Prostate gland (tissue), 2 donors: Measurements from ENCODE around the gene SMIM12.

ENCODE experiments used
- CTCF ChIP-seq, 4 experiments: fragments of 200-600 bp in 2 of 4; fragments of 450-650 bp in 2 of 4; sonication (generic) in 2 of 4; IDR thresholded peaks; 1 replicate in 3 of 4; 2 replicates in 1 of 4; pipeline ENCODE4 v1.5.1; 2016 to 2019; ENCODE audit warnings: antibody characterized with exemption in 4 of 4, mild to moderate bottlenecking in 2 of 4, moderate library complexity in 2 of 4
- POLR2A ChIP-seq: fragments of 450-650 bp; IDR thresholded peaks from one replicate; pipeline ENCODE4 v1.6.1; 2016; ENCODE audit warnings: antibody characterized with exemption, mild to moderate bottlenecking
- POLR2AphosphoS5 ChIP-seq: sonication (generic); formaldehyde crosslinking; IDR thresholded peaks from one replicate; pipeline ENCODE4 v1.6.1; 2017; ENCODE audit warnings: antibody characterized with exemption

GRCh38 chr1:34803770-34804169, 55.8 kb downstream of the SMIM12 start:
- TF ChIP-seq POLR2AphosphoS5 = no peak
- TF ChIP-seq CTCF (IDR thresholded peaks at IDR 0.05) = no peak
- TF ChIP-seq POLR2A = no peak
